Measurements from ENCODE around the gene CNIH3. TPM values are rescaled to one million over a fixed set of nuclear protein-coding genes. Genes with fewer than 3 reads are reported as not detected.

Gene CNIH3
- total RNA-seq, 1 experiment from 2014 or later: 3.7 TPM

DNA sequence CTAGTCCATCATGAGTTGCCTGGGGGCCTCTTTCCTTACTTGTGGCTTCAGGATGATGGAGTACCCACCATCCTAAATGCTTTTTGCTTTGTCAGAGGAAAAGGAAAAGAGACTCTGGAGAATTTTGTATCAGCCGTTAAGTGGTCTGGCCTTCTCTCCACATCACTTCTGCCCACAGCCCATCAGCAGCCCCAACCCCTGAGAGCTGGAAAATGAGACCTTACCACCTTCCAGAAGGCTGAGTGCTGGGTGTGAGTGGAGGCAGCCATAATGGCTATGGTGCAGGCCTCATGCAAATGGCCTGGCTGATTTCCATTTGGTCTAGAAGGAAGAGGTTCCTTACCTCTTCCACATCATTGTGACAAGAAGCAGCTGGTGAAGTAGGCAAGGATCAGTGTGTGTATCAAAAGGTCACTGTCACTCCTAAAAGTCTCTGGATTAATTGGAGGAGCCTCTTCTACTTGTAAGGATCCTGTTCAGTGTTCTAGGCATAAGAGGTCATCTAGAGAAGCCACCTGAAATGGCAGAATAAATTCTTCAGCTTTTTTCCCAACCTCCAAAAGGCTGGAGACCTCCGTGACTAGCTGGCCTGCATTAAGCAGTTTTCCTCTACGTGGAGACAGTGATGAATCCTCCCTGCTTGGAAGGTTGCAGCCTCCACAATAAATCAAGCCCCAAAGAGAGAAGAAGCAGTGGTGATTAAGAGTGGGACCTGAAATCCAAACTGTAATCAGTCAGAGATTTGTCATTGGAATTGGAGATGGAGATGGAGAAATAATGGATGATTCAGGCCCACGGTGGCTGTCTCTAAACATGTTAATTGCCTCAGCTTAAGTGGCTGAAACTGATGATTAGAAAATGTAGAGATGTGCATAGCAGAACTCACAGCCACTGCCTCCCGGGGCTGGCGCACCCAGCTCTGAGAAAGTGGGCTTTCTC is 111.5 kb downstream of the CNIH3 start:
- BruUV-seq (replicated peaks): no TSS peak
- no peak for TF ChIP-seq CTCF (IDR thresholded peaks at IDR 0.05)
- TF ChIP-seq, protein P1, sequence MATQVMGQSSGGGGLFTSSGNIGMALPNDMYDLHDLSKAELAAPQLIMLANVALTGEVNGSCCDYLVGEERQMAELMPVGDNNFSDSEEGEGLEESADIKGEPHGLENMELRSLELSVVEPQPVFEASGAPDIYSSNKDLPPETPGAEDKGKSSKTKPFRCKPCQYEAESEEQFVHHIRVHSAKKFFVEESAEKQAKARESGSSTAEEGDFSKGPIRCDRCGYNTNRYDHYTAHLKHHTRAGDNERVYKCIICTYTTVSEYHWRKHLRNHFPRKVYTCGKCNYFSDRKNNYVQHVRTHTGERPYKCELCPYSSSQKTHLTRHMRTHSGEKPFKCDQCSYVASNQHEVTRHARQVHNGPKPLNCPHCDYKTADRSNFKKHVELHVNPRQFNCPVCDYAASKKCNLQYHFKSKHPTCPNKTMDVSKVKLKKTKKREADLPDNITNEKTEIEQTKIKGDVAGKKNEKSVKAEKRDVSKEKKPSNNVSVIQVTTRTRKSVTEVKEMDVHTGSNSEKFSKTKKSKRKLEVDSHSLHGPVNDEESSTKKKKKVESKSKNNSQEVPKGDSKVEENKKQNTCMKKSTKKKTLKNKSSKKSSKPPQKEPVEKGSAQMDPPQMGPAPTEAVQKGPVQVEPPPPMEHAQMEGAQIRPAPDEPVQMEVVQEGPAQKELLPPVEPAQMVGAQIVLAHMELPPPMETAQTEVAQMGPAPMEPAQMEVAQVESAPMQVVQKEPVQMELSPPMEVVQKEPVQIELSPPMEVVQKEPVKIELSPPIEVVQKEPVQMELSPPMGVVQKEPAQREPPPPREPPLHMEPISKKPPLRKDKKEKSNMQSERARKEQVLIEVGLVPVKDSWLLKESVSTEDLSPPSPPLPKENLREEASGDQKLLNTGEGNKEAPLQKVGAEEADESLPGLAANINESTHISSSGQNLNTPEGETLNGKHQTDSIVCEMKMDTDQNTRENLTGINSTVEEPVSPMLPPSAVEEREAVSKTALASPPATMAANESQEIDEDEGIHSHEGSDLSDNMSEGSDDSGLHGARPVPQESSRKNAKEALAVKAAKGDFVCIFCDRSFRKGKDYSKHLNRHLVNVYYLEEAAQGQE (IDR thresholded peaks at IDR 0.05; ENCODE audit: insufficient read depth in 1 of 2, low read depth in 2 of 2, low read length in 1 of 2): no peak
- TF ChIP-seq POLR2AphosphoS5 (IDR thresholded peaks at IDR 0.05; ENCODE audit: low read depth, low read length): no peak
- TF ChIP-seq TCF7L2 (IDR thresholded peaks at IDR 0.05; ENCODE audit: low read depth, low read length): no peak
- no peak for TF ChIP-seq SIN3A (IDR thresholded peaks at IDR 0.05; ENCODE audit: borderline replicate concordance, insufficient read depth, low read depth, low read length)
- ATAC-seq (no peak), DNase-seq (ENCODE audit: low read depth, low spot score) (no peak)
- H3K27ac ChIP-seq (ENCODE audit: low read length): no peak overlapping the region
- H3K4me1 ChIP-seq (ENCODE audit: control insufficient read depth, insufficient read depth, low read length): no peaks in the 10 kb centered on the region
- CTCF ChIA-PET: no interaction called here
- no peaks in the 10 kb centered on the region for H3K36me3 ChIP-seq (ENCODE audit: control insufficient read depth, insufficient read depth, low read length)
- in situ Hi-C loops (cut with HindIII; ENCODE audit: low pct_unique_long_range_greater_than_20kb, low sequenced_read_pairs): no loop called here
- intact Hi-C loops (cut with micrococcal nuclease; ENCODE audit: unreplicated experiment): no loop called here
- no peaks in the 10 kb centered on the region; the same call in 1 of the 2 replicates for H3K27me3 ChIP-seq (ENCODE audit: control insufficient read depth, insufficient read depth, low read length)
- POLR2A ChIA-PET: no interaction called here
- no peak overlapping the region for H3K4me3 ChIP-seq (ENCODE audit: low read depth in 2 of 2, low read length in 2 of 2)
- no peaks in the 10 kb centered on the region for H3K9me3 ChIP-seq (ENCODE audit: control insufficient read depth, insufficient read depth, low read depth, low read length)

DNA sequence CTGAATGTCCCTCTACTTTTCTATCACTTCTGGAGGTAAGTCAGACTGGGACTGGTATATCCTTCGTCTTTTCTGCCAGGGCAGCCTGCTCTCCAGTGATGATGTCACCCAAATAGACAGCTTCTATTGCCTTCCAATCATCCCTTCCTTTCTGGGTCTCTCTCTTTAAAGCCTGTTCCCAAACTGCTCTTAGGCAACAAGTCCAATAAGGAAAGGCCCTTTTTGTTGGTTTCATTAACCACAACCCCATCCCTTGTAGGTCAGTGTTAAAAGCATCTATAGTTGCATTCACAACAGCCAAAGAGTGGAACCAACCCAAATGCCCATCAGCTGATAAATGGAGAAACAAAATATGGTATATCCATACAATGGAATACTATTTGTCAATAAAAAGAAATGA is 114.4 kb downstream of the CNIH3 start:
- Histone ChIP-seq H3K9me3 (ENCODE audit: control insufficient read depth, insufficient read depth, low read depth, low read length) (no peaks in the 10 kb centered on the region), H3K4me3 (ENCODE audit: low read depth in 2 of 2, low read length in 2 of 2) (no peak overlapping the region), H3K36me3 (ENCODE audit: control insufficient read depth, insufficient read depth, low read length) (no peaks in the 10 kb centered on the region), H3K27me3 (ENCODE audit: control insufficient read depth, insufficient read depth, low read length) (no peaks in the 10 kb centered on the region; the same call in 1 of the 2 replicates), H3K4me1 (ENCODE audit: control insufficient read depth, insufficient read depth, low read length) (no peaks in the 10 kb centered on the region), H3K27ac (ENCODE audit: low read length) (no peak overlapping the region)
- in situ Hi-C loops (cut with HindIII; ENCODE audit: low pct_unique_long_range_greater_than_20kb, low sequenced_read_pairs) (no loop called here), intact Hi-C loops (cut with micrococcal nuclease; ENCODE audit: unreplicated experiment) (no loop called here)
- POLR2A ChIA-PET: no interaction called here
- TF ChIP-seq CTCF (IDR thresholded peaks at IDR 0.05) (no peak), TCF7L2 (IDR thresholded peaks at IDR 0.05; ENCODE audit: low read depth, low read length) (no peak)
- no peak for DNase-seq (ENCODE audit: low read depth, low spot score)
- no peak for ATAC-seq
- no TSS peak for BruUV-seq (replicated peaks)
- CTCF ChIA-PET: no interaction called here
